HEK293 (cell line): Measurements from ENCODE around the gene DNAJC17.

Source experiments
- CTCF ChIP-seq: fragments of 450-650 bp; formaldehyde crosslinking; IDR thresholded peaks from 2 replicates; pipeline ENCODE4 v1.5.1; 2016; ENCODE audit warnings: missing biosample characterization, missing genetic modification characterization
- RBAK ChIP-seq: fragments of 450-650 bp; formaldehyde crosslinking; IDR thresholded peaks from 2 replicates; pipeline ENCODE4 v1.5.1; 2016; ENCODE audit warnings: missing biosample characterization, missing genetic modification characterization
- REST ChIP-seq: fragments of 450-650 bp; formaldehyde crosslinking; IDR thresholded peaks from 2 replicates; pipeline ENCODE4 v1.5.1; 2016; ENCODE audit warnings: missing biosample characterization, missing genetic modification characterization
- ZNF664 ChIP-seq: fragments of 450-650 bp; formaldehyde crosslinking; IDR thresholded peaks from 2 replicates; pipeline ENCODE4 v1.5.1; 2016; ENCODE audit warnings: missing biosample characterization, missing genetic modification characterization
- TF ChIP-seq, protein P1 (sequence below): fragments of 450-650 bp; formaldehyde crosslinking; IDR thresholded peaks from 2 replicates; pipeline ENCODE4 v1.5.1; 2016; ENCODE audit warnings: missing biosample characterization, missing genetic modification characterization

DNA sequence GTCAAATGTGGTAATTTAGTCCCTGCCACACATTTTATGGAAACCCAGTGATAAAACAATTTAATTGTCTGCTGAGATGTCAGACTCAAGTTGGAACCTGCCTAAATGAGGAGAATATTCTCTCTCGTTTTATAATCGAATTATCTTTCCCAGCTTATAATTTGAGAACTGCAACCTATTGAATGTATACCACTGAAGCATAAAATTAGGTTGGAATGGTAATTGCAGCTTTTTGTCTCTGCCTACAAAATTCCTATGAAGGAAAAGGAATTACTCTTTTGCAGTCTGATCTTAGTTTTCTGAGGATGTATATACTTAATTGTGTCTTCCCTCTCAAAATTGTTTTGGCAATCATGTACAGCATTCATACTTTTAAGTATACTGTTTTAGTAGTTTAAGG, 83.4 kb downstream of the DNAJC17 start:
- TF ChIP-seq, protein P1, sequence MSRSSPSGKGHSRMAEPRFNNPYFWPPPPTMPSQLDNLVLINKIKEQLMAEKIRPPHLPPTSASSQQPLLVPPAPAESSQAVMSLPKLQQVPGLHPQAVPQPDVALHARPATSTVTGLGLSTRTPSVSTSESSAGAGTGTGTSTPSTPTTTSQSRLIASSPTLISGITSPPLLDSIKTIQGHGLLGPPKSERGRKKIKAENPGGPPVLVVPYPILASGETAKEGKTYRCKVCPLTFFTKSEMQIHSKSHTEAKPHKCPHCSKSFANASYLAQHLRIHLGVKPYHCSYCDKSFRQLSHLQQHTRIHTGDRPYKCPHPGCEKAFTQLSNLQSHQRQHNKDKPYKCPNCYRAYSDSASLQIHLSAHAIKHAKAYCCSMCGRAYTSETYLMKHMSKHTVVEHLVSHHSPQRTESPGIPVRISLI (tag by site-specific recombination), result no peak
- TF ChIP-seq ZNF664 (tag by site-specific recombination) (no peak), REST (tag by site-specific recombination) (no peak), CTCF (tag by site-specific recombination) (no peak), RBAK (tag by site-specific recombination) (no peak)
